B cell (primary cell): ENCODE measurements around the gene TSPAN10. TPM values are rescaled to one million over a fixed set of nuclear protein-coding genes. Genes with fewer than 3 reads are reported as not detected.

ENCODE experiments used
- ATAC-seq: fragments of 200-7000 bp; cut with Tn5 transposase; one replicate; pipeline ENCODE4 v1.10.0; 2021; ENCODE audit warnings: low read depth, mild to moderate bottlenecking, moderate number of reproducible peaks, moderate library complexity
- CTCF ChIA-PET: fragments of 350-600 bp; sonication (Branson Sonifier 250); formaldehyde crosslinking; loops from one replicate; lab custom pipeline; 2021; ENCODE audit warnings: antibody characterized with exemption, inconsistent platforms; lab: Charles Lee
- POLR2A ChIA-PET: fragments of 350-600 bp; sonication (Branson Sonifier 250); formaldehyde crosslinking; loops from one replicate; lab custom pipeline; 2021; ENCODE audit warnings: antibody characterized with exemption; lab: Charles Lee
- DNase-seq: peaks from one replicate; pipeline ENCODE4 v3.0.0; 2013
- H2AFZ ChIP-seq: 2 replicates; pipeline ENCODE4 v1.6.1; 2012; ENCODE audit warnings: mild to moderate bottlenecking, low read depth, low read length; ENCODE audit not compliant: insufficient read depth, poor library complexity, severe bottlenecking
- H3K27ac ChIP-seq, 2 donors: 1 replicate in 1 of 2; 2 replicates in 1 of 2; pipeline ENCODE4 v1.5.1; 2012 to 2013; ENCODE audit warnings: low read length in 2 of 2, mild to moderate bottlenecking in 2 of 2, moderate library complexity in 1 of 2
- H3K27me3 ChIP-seq, 4 experiments: fragments of 200-600 bp in 1 of 4; sonication (generic) in 1 of 4; replicated peaks in 1 of 4; 1 replicate in 2 of 4; 2 replicates in 2 of 4; pipeline versions ENCODE4 v1.6.1 to v1.7.0; 2013 to 2016; ENCODE audit warnings: low read length in 3 of 4, mild to moderate bottlenecking in 2 of 4, mixed read lengths in 1 of 4, moderate library complexity in 1 of 4; ENCODE audit not compliant: insufficient read depth in 4 of 4, control insufficient read depth in 3 of 4; ENCODE audit errors: control extremely low read depth in 1 of 4
- H3K36me3 ChIP-seq, 2 experiments: replicated peaks in 1 of 2; 1 replicate in 1 of 2; 2 replicates in 1 of 2; pipeline versions ENCODE4 v1.6.1 to v1.7.1; 2013; ENCODE audit warnings: low read length in 1 of 2; ENCODE audit not compliant: insufficient read depth in 2 of 2, control insufficient read depth in 1 of 2; ENCODE audit errors: control extremely low read depth in 1 of 2, extremely low read depth in 1 of 2
- H3K4me1 ChIP-seq, 2 donors: fragments of 200-600 bp in 1 of 2; sonication (generic) in 1 of 2; 1 replicate in 1 of 2; 2 replicates in 1 of 2; pipeline versions ENCODE4 v1.5.1 to v1.6.1; 2013 to 2017; ENCODE audit warnings: low read length in 2 of 2; ENCODE audit not compliant: control insufficient read depth in 2 of 2, insufficient read depth in 2 of 2
- H3K4me2 ChIP-seq: replicated peaks from 2 replicates; pipeline ENCODE3; 2012; ENCODE audit warnings: mild to moderate bottlenecking, low read depth, low read length; ENCODE audit not compliant: poor library complexity, severe bottlenecking
- H3K4me3 ChIP-seq, 5 experiments: fragments of 200-600 bp in 1 of 5; sonication (generic) in 1 of 5; 1 replicate in 3 of 5; 2 replicates in 2 of 5; pipeline versions ENCODE4 v1.5.1 to v1.7.0; 2011 to 2016; ENCODE audit warnings: low read length in 4 of 5, mild to moderate bottlenecking in 4 of 5, low read depth in 2 of 5, control low read depth in 1 of 5, moderate library complexity in 1 of 5; ENCODE audit not compliant: insufficient read depth in 1 of 5; ENCODE audit errors: control extremely low read depth in 1 of 5, extremely low read depth in 1 of 5
- H3K79me2 ChIP-seq: fragments of 200-600 bp; sonication (generic); one replicate; pipeline ENCODE4 v1.6.0; 2016; ENCODE audit warnings: low read length; ENCODE audit not compliant: control insufficient read depth, insufficient read depth
- H3K9ac ChIP-seq: fragments of 200-600 bp; sonication (generic); 2 replicates; pipeline ENCODE4 v1.6.1; 2017; ENCODE audit warnings: mild to moderate bottlenecking, low read length, moderate library complexity
- H3K9me3 ChIP-seq, 3 donors: one replicate each; pipeline versions ENCODE4 v1.6.1 to v1.7.1; 2013; ENCODE audit warnings: low read length in 2 of 3; ENCODE audit not compliant: control insufficient read depth in 2 of 3, insufficient read depth in 1 of 3; ENCODE audit errors: control extremely low read depth in 1 of 3
- H4K20me1 ChIP-seq: 2 replicates; pipeline ENCODE4 v1.6.0; 2012; ENCODE audit warnings: mild to moderate bottlenecking, low read length; ENCODE audit not compliant: insufficient read depth, control insufficient read depth, poor library complexity, severe bottlenecking
- H3K27ac Mint-ChIP-seq: one replicate; pipeline ENCODE4 v1.8.0; 2021; ENCODE audit warnings: mixed read lengths
- H3K27me3 Mint-ChIP-seq: one replicate; pipeline ENCODE4 v1.8.0; 2021; ENCODE audit warnings: mixed read lengths
- H3K4me1 Mint-ChIP-seq: one replicate; pipeline ENCODE4 v1.8.0; 2021; ENCODE audit warnings: mixed read lengths
- H3K4me3 Mint-ChIP-seq: one replicate; pipeline ENCODE4 v1.8.0; 2021; ENCODE audit warnings: mixed read lengths
- H3K9me3 Mint-ChIP-seq: one replicate; pipeline ENCODE4 v1.8.0; 2022; ENCODE audit warnings: mixed read lengths; ENCODE audit not compliant: insufficient read depth
- EZH2 ChIP-seq: IDR thresholded peaks from 2 replicates; pipeline ENCODE4 v1.6.1; 2012; ENCODE audit warnings: borderline replicate concordance, low read depth, mild to moderate bottlenecking, moderate library complexity, low read length; ENCODE audit not compliant: insufficient read depth, poor library complexity, severe bottlenecking
- WGBS: methylation state at CpG from one replicate; pipeline ENCODE4 v1.1.5; 2013; ENCODE audit warnings: missing lambda C conversion rate; ENCODE audit not compliant: insufficient coverage; 5-methylcytosine and 5-hydroxymethylcytosine counted together
- intact Hi-C: fragments of 100-400 bp; cut with micrococcal nuclease; formaldehyde crosslinking; loops from one replicate; pipeline ENCODE4 v1.10.0; 2022
- polyA plus RNA-seq: library from polyadenylated mRNA; depleted of rRNA; stranded (reverse); fragments of >200 nt; gene quantifications from 2 replicates; pipeline ENCODE4 v1.2.3, GENCODE V29; 2012
- total RNA-seq, 2 donors: library from RNA; stranded (reverse); fragments of 120-200 nt in 1 of 2; gene quantifications; 1 replicate in 1 of 2; 2 replicates in 1 of 2; pipeline versions ENCODE4 v1.2.3 to v1.2.4, GENCODE V29; 2013 to 2022
- TF ChIP-seq, protein P1 (sequence below): fragments of 200-600 bp; IDR thresholded peaks from one replicate; pipeline ENCODE4 v1.8.0; 2022; ENCODE audit warnings: antibody characterized with exemption, mild to moderate bottlenecking

The TSPAN10 gene
- total and polyA plus RNA-seq, 2 donors (not counting 1 experiment from before 2014, with no cell fraction given) = 0.34 to 1.1 TPM

DNA sequence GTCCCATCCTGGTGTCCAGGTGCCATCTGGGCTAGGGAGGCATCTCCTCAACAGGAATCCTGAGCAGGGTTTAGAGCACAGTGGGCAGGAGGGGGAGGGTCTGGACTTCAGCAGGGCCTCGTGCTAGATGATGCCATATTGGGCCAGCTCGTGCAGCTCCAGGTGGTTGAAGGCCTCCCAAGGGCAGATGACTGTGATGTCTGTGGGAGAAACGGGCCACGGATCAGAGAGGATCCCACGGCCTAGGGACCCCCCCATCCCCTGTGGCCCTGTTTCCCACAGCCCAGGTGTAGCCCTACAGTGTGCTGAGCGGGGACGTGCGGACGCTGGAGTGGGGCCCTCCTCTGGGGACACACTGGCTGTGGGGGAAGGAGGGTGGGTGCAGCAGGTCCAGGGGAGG is 14.0 kb downstream of the TSPAN10 start:
- Mint-ChIP-seq H3K4me3 (no peak overlapping the region), H3K9me3 (no peaks in the 10 kb centered on the region), H3K4me1 (peaks cover 15% of the 10 kb centered on the region), H3K27ac (no peak overlapping the region), H3K27me3 (peaks cover 18% of the 10 kb centered on the region)
- H3K9ac ChIP-seq = no peak overlapping the region
- intact Hi-C loops = no loop called here
- no peaks in the 10 kb centered on the region for H3K79me2 ChIP-seq
- H3K27me3 ChIP-seq = peaks cover 0 to 36% (median 4%) of the 10 kb centered on the region in 4 experiments
- peaks cover 0 to 21% (median 3%) of the 10 kb centered on the region in 3 donors for H3K9me3 ChIP-seq
- no peak overlapping the region for H2AFZ ChIP-seq
- no peak overlapping the region for H3K4me2 ChIP-seq
- TF ChIP-seq, protein P1, sequence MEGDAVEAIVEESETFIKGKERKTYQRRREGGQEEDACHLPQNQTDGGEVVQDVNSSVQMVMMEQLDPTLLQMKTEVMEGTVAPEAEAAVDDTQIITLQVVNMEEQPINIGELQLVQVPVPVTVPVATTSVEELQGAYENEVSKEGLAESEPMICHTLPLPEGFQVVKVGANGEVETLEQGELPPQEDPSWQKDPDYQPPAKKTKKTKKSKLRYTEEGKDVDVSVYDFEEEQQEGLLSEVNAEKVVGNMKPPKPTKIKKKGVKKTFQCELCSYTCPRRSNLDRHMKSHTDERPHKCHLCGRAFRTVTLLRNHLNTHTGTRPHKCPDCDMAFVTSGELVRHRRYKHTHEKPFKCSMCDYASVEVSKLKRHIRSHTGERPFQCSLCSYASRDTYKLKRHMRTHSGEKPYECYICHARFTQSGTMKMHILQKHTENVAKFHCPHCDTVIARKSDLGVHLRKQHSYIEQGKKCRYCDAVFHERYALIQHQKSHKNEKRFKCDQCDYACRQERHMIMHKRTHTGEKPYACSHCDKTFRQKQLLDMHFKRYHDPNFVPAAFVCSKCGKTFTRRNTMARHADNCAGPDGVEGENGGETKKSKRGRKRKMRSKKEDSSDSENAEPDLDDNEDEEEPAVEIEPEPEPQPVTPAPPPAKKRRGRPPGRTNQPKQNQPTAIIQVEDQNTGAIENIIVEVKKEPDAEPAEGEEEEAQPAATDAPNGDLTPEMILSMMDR = no peak
- TF ChIP-seq EZH2 = no peak
- ChIA-PET CTCF (no interaction called here), POLR2A (no interaction called here)
- ATAC-seq (no peak), DNase-seq (no peak)
- H3K4me3 ChIP-seq = no peak overlapping the region
- peaks cover 12 to 18% of the 10 kb centered on the region in 2 donors for H3K4me1 ChIP-seq
- H4K20me1 ChIP-seq = no peaks in the 10 kb centered on the region
- no peaks in the 10 kb centered on the region for H3K36me3 ChIP-seq
- WGBS = 90% methylated on average over 5 of the region's 9 CpGs
- no peak overlapping the region for H3K27ac ChIP-seq

- peaks cover 15% of the 10 kb centered on the region for H3K4me1 Mint-ChIP-seq
- no peak for ATAC-seq
- H3K79me2 ChIP-seq = no peaks in the 10 kb centered on the region
- H3K4me1 ChIP-seq = peaks cover 12 to 18% of the 10 kb centered on the region in 2 donors
- intact Hi-C loops = no loop called here
- CTCF ChIA-PET = no interaction called here
- no peak overlapping the region for H3K4me2 ChIP-seq
- H4K20me1 ChIP-seq = no peaks in the 10 kb centered on the region
- H3K9ac ChIP-seq = no peak overlapping the region
- H3K27ac ChIP-seq = no peak overlapping the region
- TF ChIP-seq, protein P1 = no peak
- TF ChIP-seq EZH2 = no peak
- peaks cover 0 to 36% (median 4%) of the 10 kb centered on the region in 4 experiments for H3K27me3 ChIP-seq
- POLR2A ChIA-PET = no interaction called here
- DNase-seq = no peak
- H2AFZ ChIP-seq = no peak overlapping the region
- H3K36me3 ChIP-seq = no peaks in the 10 kb centered on the region
- H3K27ac Mint-ChIP-seq = no peak overlapping the region
- WGBS = 86% methylated on average over 8 of the region's 10 CpGs
- peaks cover 18% of the 10 kb centered on the region for H3K27me3 Mint-ChIP-seq
- H3K9me3 Mint-ChIP-seq = no peaks in the 10 kb centered on the region
- H3K9me3 ChIP-seq = peaks cover 0 to 21% (median 3%) of the 10 kb centered on the region in 3 donors
- H3K4me3 Mint-ChIP-seq = peak overlapping the region; percentile 49
- no peak overlapping the region for H3K4me3 ChIP-seq
Observed at GRCh38 chr17:81651692-81652091, 14.7 kb downstream of the TSPAN10 start.
